HG03378 (cell line): Measurements from ENCODE around the gene COBLL1.

Experiments used
- ATAC-seq: cut with Tn5 transposase; IDR thresholded peaks from one replicate; pipeline ENCODE4 v1.9.1; 2021; ENCODE audit warnings: mild to moderate bottlenecking, moderate library complexity; ENCODE audit not compliant: unreplicated experiment

The COBLL1 gene

DNA sequence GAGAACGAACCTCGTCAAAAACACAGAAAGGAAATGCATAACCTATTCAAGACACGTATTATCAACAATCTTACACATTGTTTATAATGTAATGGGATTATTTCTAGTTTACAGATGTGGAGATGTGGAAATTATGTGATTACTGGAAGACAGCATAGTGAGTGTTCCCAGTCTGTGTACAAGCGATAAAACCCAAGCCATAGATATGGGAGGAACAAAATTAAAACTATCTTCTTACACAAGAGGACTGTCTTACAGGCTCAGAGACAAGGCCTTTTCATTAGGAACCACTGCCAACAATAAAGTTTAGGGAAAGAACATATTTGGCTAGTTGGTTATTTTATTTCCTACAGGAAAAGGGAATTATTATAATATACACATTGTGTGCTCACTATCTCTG lies 20.3 kb downstream of the COBLL1 start:
- ATAC-seq: no peak

DNA sequence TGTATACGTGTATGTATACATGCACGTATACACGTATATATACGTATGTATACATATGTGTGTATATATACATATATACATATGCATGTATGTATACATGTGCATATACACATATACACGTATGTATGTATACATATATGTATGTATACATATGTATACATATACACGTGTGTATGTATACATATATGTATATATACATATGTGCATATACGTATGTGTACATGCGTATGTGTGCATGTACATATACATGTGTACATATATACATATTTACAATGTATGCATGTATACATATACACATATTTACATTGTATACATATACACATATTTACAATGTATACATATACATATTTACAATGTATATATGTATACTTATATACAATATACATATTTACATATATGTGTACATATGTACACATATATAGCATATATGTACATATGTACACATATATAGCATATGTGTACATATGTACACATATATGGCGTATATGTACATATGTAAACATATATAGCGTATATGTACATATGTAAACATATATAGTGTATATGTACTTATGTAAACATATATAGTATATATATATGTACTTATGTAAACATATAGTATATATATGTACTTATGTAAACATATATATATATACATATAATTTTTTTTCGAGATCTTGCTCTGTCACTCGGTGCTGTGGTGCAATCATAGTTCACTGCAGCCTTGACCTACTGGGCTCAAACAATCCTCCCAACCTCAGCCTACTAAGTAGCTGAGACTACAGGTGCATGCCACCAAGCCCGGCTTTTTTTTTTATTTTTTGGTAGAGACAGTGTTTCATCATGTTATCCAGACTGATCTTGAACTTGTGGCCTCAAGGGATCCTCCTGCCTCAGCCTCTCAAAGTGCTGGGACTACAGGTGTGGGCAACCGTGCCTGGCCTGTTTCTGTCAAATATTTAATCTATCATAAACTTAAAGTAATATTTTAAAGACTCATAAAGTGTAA lies 23.2 kb downstream of the COBLL1 start:
- ATAC-seq: no peak

DNA sequence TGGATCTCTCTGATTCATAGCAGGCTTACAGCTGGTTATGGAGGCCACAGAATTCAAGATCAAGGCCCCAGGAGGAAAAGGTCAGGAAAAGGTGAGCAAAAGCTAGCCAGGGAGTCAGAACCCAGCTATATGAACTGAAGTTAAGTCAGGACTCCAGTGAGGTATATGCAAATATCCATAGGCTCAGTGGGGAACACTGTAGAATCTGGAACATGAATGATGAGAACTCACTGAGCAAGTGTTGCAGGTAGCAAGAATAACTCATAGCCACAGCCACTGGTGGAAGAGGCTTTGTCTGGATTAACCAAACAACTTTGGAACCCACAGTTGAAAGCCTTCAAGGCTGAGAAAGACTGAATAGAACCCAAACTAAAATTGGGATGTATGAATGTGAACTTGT lies 24.7 kb downstream of the COBLL1 start:
- no peak for ATAC-seq

DNA sequence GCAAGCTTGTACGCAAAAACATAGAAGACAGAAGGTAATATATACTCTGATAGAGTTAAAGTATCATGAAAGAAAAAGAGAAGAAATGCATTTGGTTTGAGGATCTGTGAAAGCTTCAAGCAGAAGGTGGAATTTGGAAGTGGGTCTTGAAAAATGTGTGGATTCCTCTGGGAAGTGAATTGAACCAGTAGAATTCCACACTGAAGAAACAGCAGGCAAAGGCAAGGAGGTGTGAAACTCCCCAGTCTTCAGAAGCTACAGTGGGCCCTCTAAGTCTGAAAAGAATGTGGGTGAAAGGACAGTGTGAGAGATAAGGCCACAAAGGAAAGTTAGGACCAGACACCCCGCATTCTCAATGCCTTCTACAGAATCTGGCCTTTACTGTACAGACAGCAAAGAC lies 25.6 kb downstream of the COBLL1 start:
- no peak for ATAC-seq

DNA sequence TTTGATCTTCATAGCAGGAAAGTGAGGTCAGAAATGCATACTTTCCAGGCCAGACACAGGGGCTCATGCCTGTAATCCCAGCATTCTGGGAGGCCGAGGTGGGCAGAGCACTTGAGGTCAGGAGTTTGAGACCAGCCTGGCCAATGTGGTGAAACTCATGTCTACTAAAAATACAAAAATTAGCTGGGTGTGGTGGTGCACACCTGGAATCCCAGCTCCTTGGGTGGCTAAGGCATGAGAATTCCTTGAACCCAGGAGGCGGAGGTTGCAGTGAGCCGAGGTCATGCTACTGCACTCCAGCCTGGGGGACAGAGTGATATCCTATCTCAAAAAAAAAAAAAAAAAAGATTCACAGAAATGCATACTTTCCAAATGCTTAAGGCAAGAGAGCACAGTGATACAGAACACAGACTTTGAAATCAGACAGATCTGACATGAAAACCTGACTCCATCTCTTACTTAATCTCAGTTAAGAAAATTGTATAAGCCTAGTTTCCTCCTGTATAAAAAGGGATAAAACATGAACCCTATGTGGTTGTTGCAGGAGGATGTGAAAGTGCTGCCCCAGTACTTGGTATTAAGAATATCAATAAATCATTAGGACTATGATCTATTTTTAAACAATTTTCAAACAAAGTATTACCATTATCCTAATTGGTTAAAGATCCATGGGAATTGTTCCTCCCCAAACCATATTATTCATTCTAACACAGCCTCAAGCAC lies 26.4 kb downstream of the COBLL1 start:
- no peak for ATAC-seq

DNA sequence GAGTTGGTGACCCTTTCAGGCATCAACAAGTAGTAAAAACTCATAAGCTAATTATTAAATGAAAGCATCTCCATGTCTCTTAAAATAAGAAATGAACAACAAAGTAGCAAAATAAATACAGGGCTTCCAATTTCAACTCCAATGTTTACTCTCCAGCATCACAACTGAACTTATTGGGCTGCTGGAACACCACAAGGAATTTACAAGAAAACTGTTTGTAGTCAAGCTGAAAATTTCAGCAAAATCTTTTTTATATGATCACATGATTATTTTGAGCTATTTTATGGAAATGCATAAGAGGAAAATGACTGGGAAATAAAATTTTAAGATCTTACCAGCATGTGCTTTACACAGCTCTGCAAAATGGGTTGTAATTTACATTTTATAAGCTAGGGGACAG lies 28.1 kb downstream of the COBLL1 start:
- ATAC-seq: no peak

DNA sequence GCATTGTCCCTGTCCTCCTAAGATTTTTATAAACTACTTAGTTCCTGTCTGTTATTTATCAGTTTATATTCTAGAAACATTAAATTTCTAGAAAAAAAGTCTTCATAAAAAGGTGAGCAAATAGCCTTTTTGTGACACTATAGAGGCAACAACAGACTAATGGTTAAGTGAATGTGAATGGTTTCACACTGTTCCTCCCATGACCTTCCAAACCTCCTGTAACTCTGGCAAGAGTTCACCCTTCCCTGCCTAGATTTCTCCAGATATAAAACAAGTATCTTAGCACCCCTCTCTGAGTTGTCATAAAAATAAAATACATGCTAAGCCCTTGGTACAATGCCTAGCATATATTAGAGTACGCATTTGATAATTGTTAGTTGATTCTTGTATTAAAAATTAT lies 29.2 kb downstream of the COBLL1 start:
- no peak for ATAC-seq

DNA sequence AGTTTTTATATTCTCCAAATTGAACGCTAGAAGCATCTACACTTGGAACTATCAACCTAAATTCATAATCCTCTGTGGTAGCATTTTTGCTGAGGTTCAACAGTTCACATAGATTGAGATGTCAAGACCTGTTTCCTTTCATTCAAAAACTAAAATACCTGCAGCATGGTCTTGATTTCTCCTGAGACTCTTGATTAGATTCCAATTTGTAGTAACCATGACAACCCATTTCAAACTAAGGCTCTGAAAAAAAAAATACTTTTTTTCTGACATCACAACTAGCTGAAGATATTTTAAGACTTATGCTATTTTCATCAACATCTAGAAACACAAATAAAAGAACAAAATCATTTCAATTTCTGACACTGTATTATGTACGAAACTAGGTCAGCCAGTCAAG lies 29.8 kb downstream of the COBLL1 start:
- no peak for ATAC-seq

DNA sequence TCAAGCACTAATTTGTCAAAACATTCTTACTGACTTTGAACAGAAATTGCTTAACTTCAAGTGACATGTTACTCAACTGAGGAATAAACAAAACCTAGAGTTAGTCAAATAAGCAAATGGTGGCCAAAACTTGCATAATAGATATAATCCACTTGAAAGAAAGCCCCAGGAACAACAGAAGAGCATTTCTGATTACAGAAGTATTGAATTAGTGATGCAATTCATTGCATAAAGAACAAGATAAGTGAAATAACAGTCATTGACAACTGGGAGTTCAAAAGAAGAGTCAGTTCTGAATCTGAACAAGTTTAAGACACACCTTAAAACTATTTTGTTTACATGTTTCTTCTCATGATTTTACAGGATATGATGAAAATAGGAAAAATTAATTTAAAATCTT lies 30.8 kb downstream of the COBLL1 start:
- ATAC-seq: no peak

DNA sequence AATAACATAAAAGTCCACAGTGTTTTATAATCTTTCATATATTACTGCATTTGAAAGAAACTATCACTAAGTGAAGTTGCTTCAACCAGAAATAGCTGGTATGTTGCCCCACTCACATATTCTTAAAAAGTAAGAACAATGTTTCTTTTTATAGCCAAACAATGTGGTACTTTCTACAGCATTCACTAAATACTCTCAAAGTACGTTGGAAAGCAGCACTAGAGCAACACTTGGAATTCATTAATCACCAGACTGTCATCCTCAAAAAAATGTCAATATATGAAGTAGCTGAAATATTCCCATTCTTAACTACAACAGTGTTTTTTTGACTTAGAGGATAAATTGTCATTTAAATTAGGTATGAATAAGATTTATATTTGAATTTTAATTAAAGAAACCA lies 32.8 kb downstream of the COBLL1 start:
- no peak for ATAC-seq

DNA sequence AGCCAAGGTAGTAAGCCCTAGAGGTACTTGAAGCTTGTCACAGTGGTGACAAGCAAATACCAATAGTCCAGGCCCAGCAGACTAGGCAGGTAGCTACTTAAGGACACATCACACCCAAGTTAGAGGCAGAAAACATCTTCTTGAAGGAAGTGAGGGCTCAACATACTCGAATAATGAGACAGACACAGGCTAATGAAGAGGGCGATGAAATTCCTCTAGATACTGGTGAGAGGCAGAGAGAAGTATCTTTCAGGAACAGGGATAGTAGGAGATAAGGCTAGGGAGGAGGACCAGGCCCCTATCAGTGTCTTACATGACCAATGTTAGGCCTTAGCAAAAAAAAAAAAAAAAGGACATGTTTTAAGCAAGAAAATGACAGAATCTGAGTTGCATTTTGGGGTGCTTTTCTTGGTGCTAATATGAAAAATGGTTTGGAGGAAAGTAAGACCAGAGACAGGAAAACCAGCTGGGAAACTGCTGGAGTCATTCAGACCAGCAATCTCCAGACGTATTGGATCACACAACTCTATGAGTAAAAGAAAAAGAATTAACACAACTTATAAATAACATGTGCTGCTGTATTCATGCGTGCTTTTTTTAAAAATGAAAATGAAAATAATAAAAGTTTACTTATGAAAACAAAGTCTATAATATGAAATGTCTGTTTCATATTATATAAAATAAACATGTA lies 37.7 kb downstream of the COBLL1 start:
- ATAC-seq: no peak

DNA sequence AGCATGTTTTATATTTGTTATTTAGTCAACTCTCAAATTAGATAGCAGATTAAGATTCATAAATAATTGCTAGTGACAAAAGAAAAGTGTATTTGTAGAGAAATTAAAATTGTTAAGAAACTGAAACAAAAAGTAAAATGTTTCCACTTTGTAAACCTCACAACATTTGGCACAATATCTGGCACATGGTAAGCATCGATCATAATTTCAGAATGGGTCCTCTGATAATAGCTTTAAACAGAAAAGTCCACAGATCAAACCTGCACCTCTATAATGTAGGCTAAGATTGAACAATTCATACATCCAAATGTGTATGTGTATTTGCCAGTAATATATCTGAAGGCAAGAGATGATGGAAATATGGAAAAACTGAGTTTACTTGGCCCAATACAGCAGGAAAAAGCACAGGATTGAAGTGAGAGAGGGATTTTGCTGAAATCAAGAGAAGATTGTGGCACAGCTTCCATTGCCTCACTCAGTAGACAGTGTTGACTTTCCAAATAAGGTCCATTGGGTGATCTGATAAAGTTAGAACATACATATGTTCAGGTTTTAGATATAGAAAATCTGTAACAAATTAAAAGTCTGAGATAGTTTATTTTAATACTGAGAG lies 39.4 kb downstream of the COBLL1 start:
- no peak for ATAC-seq

DNA sequence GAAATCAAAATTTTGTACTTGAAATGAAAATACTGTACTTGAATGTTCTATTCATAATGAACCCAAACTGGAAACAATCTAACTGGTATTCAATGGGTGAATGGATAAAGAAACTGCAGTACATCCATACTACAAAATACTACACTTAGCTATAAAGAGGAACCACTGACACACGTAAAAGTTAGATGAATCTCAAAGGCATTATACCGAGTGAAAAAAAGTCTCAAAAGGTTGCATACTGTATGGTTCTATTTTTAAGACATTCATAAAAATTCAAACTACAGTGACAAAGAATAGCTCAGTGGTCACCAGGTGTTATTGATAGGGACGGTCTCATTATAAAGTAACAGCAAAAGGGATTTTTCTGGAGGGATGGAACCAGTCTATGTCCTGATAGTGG lies 41.1 kb downstream of the COBLL1 start:
- no peak for ATAC-seq

DNA sequence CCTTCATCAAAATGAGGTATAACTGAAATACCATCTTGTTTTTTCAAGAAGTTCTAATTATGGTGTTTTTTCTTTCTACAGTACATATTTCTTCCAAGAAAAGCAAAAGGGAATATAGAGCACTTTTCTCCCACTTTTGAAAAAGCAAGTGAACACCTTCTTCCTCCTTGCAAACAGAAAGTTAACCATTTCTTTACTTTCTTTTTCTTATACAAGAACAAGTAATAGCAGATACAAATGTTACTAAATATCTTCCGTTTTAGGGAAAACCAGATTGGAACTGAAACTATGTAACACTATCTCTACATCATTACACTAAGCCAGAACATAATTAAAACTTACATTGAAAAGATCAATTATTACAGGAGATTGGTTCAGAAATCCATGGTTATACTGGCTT lies 44.0 kb downstream of the COBLL1 start:
- ATAC-seq: no peak

DNA sequence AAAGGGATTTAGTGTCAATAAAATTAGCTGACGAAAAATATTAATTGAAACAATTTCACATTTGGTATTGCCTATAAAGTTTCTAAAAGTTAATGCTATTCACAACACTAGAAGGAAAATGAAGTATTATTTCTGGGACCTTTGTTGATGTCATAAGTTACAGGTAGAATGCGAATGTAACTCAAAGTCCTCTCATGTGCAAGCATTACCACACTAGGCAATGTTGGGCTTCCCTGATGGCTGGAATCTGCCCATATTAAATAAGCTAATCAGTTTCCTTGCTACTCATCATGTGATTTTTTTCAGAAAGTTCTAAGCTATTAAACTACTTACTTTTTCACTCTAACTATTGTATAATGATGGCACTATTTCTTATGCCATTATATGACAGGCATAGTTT lies 44.6 kb downstream of the COBLL1 start:
- no peak for ATAC-seq

DNA sequence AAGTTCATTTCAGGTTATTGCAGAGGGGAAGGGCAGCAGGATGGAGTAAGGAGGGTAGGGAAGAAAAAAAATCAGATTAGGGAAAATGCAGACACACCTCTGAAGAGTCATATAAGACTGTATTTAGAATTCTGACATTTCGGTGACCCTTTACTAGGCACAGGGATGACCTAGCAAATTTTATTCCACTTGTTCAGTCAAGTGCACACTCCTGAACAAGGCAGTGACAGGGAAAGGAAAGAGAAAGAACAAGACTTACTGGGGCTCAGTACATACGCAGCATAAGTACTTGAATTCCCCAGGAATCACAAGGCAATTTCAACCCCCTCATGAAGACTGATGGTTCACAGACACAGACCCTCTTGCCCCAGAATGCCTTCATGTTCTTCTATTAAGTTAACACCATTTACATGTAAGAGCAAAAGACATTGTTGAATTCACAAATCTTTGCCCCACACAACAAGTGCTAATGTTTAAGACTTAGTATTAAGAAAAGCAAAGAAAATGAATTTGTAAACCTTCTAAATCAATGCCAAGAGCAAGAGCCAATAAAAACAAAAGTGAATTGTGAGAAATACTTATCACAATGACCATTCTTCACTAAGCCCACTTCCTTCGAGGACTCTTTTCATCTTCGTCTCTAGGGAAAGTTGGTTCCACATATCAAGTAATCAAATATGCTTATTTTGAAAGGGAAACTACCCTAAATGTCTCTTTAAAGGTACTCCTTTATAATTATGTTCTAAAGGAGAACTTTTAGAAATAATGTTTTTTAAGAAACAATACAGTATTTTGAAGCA lies 47.0 kb downstream of the COBLL1 start:
- ATAC-seq: no peak

DNA sequence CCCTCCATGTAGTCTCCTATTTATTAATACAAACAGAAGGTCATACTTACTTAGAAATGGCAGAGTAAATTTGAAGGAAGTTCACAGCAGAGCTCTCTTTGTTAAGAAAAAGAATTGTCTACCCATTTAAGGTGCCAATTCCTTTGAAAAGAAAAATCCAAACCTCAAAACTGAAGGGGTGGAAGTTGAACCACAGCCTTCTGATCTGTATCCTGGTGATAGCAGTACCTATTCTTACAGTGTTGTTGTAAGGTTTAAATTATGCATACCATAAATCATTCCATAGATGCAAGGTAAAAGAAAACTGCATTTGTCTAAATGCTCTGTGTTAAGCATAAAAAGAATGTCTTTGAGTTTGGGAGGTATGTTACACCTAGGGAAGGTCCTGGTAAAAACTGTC lies 47.6 kb downstream of the COBLL1 start:
- no peak for ATAC-seq

DNA sequence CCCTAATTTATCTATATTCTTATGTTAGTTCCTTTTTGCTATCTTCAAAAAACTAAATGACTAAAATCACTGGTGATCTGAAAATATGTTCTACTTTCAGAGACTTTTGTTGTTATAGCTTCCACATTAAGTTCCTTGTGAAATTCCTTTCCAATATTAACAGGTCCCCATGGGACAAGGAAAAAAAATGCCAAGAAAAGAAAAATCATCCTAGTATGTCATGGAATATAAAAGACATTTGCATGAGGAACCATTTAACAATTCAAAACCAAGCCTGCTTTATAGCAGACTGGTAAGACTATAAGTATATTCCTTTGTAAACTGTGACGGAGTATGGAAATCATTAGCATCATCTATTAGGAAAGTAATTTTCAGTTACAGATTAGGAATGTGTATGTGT lies 48.1 kb downstream of the COBLL1 start:
- ATAC-seq: no peak

DNA sequence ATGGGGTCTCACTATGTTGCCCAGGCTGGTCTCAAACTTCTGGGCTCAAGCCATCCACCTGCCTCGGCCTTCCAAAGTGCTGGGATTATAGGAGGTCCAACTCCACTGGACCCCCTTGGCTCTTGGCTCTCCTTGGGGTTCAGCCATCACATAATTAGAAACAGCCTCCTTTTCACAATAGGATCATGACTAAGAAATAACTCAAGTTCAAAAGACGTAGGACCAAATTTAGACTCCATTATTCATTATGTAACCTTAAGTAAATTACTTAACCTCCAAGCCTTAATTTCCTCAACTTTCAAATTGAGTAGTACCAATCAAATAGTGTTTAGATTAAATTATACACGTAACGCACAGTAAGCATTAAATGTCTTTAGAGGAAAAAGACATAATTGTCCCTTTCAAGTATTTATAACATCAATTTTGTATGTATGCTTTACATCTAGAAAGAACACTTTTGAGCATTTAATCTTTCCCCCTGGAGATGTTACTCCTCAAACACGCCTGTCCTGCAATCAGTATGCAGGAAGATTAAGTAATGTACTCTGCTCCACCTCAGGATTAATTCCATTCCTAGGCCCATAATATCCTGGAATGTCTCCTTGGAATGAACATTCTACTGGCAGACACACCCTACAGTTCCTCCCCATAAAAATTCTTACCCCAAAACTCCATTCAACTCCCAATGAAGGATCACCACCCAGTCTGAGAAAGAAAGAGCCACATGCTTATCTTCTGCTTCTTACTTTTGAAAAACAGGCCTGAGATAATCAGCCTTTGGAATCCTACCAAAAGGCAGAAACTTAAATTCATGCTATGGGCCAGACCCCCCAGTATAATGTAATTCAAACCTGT lies 49.1 kb downstream of the COBLL1 start:
- no peak for ATAC-seq
